Calu3 (cell line): ENCODE data around the gene PLEKHN1. TPM values are rescaled to one million over a fixed set of nuclear protein-coding genes. Genes with fewer than 3 reads are reported as not detected.
A peak's percentile ranks its signal among the peaks of the same experiment; 100 is the strongest.

Experiments
- Bru-seq: library from RNA; stranded (reverse); fragments of 400-500 nt; gene quantifications from one replicate; lab custom pipeline; 2021; lab: Mats Ljungman, UMichigan
- BruChase-seq, 2 experiments: library from RNA; stranded (reverse); fragments of 400-500 nt; gene quantifications; one replicate each; lab custom pipeline; 2021; lab: Mats Ljungman, UMichigan
- BruUV-seq: library from RNA; stranded (reverse); fragments of 400-500 nt; replicated peaks from 2 replicates; lab custom pipeline; 2021; lab: Mats Ljungman, UMichigan
- CTCF ChIA-PET: fragments of 300-600 bp; sonication (Branson Sonifier 250); formaldehyde crosslinking; loops from one replicate; lab custom pipeline; 2022; ENCODE audit warnings: antibody characterized with exemption; lab: Charles Lee
- DNase-seq: peaks from one replicate; pipeline ENCODE4 v3.0.0; 2022
- H3K27ac Mint-ChIP-seq: one replicate; pipeline ENCODE4 v1.8.0; 2022; ENCODE audit warnings: mixed read lengths; ENCODE audit not compliant: unreplicated experiment
- H3K27me3 Mint-ChIP-seq: one replicate; pipeline ENCODE4 v1.8.0; 2022; ENCODE audit warnings: mixed read lengths; ENCODE audit not compliant: unreplicated experiment
- H3K36me3 Mint-ChIP-seq: one replicate; pipeline ENCODE4 v1.8.0; 2022; ENCODE audit warnings: mild to moderate bottlenecking, moderate library complexity, mixed read lengths; ENCODE audit not compliant: insufficient read depth, unreplicated experiment
- H3K4me1 Mint-ChIP-seq: one replicate; pipeline ENCODE4 v1.8.0; 2022; ENCODE audit warnings: mild to moderate bottlenecking, low read depth, mixed read lengths; ENCODE audit not compliant: unreplicated experiment
- H3K4me3 Mint-ChIP-seq: one replicate; pipeline ENCODE4 v1.8.0; 2022; ENCODE audit warnings: mild to moderate bottlenecking, low read depth, moderate library complexity, mixed read lengths; ENCODE audit not compliant: unreplicated experiment
- H3K9me3 Mint-ChIP-seq: one replicate; pipeline ENCODE4 v1.8.0; 2022; ENCODE audit warnings: low read depth, mixed read lengths; ENCODE audit not compliant: unreplicated experiment
- intact Hi-C: fragments of 100-400 bp; cut with micrococcal nuclease; formaldehyde crosslinking; loops from one replicate; pipeline ENCODE4 v1.10.0; 2022; ENCODE audit not compliant: unreplicated experiment
- long read RNA-seq: library from polyadenylated mRNA; stranded (forward); transcript quantifications from one replicate; pipeline ENCODE4 v2.0.0, GENCODE V29; 2022
- total RNA-seq: library from RNA; stranded (reverse); gene quantifications from 2 replicates; pipeline ENCODE4 v1.2.3, GENCODE V29; 2022
- TF ChIP-seq, protein P1 (sequence below): fragments of 200-600 bp; IDR thresholded peaks from one replicate; pipeline ENCODE4 v1.8.0; 2022; ENCODE audit warnings: antibody characterized with exemption; ENCODE audit not compliant: unreplicated experiment

Gene PLEKHN1, protein sequence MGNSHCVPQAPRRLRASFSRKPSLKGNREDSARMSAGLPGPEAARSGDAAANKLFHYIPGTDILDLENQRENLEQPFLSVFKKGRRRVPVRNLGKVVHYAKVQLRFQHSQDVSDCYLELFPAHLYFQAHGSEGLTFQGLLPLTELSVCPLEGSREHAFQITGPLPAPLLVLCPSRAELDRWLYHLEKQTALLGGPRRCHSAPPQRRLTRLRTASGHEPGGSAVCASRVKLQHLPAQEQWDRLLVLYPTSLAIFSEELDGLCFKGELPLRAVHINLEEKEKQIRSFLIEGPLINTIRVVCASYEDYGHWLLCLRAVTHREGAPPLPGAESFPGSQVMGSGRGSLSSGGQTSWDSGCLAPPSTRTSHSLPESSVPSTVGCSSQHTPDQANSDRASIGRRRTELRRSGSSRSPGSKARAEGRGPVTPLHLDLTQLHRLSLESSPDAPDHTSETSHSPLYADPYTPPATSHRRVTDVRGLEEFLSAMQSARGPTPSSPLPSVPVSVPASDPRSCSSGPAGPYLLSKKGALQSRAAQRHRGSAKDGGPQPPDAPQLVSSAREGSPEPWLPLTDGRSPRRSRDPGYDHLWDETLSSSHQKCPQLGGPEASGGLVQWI
- total RNA-seq: 11.9 and 16.2 TPM in 2 replicates
- Bru-seq, nascent RNA: percentile 41 among the genes with signal in this experiment
- BruChase-seq, experiment 1, labeled RNA remaining after a 6-hour chase: percentile 43 among the genes with signal in this experiment
- percentile 44 among the genes with signal in this experiment for BruChase-seq, experiment 2, labeled RNA remaining after a 2-hour chase
- long read RNA-seq, partial matches to known transcripts: 0 of 9 reads
- long read RNA-seq, other reads (novel, unspliced or antisense): 8 of 9 reads

DNA sequence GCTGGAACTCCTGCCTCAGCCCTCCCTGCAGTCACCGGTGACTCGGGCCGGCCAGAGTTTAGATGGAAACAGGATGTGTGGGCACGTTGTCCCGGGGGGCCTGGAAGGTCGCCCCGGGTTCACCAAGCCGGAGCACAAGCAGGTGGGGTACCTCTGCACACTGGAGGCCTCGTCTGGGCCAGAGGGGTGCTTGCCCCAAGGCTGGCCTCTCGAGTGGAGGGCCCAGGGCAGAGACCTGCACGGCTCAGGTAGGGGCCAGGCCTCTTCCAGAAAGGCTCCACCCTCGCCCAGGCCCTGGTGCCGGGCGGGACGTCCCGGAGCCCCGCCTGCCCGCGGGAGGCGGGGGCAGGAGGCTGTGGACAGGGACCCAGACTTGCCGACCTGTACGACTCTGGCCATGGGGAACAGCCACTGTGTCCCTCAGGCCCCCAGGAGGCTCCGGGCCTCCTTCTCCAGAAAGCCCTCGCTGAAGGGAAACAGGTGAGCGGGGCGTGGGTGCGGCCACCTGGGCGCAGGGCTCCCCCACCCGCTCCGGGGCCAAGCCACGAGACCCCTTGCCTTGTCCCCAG lies at the start of gene PLEKHN1:
TSS of gene PLEKHN1 (plus strand) at position 348 of the 569 bp plus-strand sequence. CDS start at position 398, 50 bp downstream.
- no peaks in the 10 kb centered on the region for H3K27me3 Mint-ChIP-seq
- TF ChIP-seq, protein P1, sequence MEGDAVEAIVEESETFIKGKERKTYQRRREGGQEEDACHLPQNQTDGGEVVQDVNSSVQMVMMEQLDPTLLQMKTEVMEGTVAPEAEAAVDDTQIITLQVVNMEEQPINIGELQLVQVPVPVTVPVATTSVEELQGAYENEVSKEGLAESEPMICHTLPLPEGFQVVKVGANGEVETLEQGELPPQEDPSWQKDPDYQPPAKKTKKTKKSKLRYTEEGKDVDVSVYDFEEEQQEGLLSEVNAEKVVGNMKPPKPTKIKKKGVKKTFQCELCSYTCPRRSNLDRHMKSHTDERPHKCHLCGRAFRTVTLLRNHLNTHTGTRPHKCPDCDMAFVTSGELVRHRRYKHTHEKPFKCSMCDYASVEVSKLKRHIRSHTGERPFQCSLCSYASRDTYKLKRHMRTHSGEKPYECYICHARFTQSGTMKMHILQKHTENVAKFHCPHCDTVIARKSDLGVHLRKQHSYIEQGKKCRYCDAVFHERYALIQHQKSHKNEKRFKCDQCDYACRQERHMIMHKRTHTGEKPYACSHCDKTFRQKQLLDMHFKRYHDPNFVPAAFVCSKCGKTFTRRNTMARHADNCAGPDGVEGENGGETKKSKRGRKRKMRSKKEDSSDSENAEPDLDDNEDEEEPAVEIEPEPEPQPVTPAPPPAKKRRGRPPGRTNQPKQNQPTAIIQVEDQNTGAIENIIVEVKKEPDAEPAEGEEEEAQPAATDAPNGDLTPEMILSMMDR: no peak
- H3K36me3 Mint-ChIP-seq: peaks cover 14% of the 10 kb centered on the region
- no TSS peak for BruUV-seq
- DNase-seq: peak; percentile 72
- intact Hi-C loops: no loop called here
- no peaks in the 10 kb centered on the region for H3K4me1 Mint-ChIP-seq
- no peaks in the 10 kb centered on the region for H3K9me3 Mint-ChIP-seq
- H3K4me3 Mint-ChIP-seq: peak within 1 kb of the TSS; percentile 69
- no peak within 1 kb of the TSS for H3K27ac Mint-ChIP-seq
- CTCF ChIA-PET: interaction anchor here (0.5 to 1.1 kb wide), 2 partner anchors 10 to 103 kb away, joined by 6 read pairs; no protein-coding TSS in a partner anchor

DNA sequence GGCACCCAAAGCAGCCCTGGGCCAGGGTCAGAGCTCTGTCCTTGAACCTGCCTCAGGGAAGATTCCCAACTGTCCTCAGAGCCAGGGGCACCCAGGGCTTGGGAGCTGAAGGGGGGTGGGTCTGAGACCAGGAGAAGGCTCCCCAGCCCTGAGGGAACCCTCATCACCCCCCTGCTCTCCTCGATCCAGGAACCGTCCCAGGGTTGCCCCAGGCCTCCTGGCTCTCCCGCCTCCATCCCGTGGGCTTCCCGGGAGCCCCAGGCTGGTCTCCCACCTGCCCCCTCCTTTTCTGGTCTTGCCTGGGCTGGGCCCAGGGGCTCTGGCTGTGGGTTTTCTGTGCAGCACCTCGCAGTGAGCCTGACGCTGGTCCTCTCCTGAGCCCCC lies 49.2 kb upstream of the PLEKHN1 start:
- peaks cover 25% of the 10 kb centered on the region for H3K4me1 Mint-ChIP-seq
- peaks cover 95% of the 10 kb centered on the region for H3K27me3 Mint-ChIP-seq
- no TSS peak for BruUV-seq
- TF ChIP-seq, protein P1: no peak
- no peaks in the 10 kb centered on the region for H3K9me3 Mint-ChIP-seq
- H3K27ac Mint-ChIP-seq: no peak overlapping the region
- H3K4me3 Mint-ChIP-seq: no peak overlapping the region
- no peak for DNase-seq
- intact Hi-C loops: no loop called here
- CTCF ChIA-PET: interaction anchor here (0.6 to 2.0 kb wide), 2 partner anchors 17 to 220 kb away, joined by 3 to 5 read pairs; no protein-coding TSS in a partner anchor
- no peaks in the 10 kb centered on the region for H3K36me3 Mint-ChIP-seq

DNA sequence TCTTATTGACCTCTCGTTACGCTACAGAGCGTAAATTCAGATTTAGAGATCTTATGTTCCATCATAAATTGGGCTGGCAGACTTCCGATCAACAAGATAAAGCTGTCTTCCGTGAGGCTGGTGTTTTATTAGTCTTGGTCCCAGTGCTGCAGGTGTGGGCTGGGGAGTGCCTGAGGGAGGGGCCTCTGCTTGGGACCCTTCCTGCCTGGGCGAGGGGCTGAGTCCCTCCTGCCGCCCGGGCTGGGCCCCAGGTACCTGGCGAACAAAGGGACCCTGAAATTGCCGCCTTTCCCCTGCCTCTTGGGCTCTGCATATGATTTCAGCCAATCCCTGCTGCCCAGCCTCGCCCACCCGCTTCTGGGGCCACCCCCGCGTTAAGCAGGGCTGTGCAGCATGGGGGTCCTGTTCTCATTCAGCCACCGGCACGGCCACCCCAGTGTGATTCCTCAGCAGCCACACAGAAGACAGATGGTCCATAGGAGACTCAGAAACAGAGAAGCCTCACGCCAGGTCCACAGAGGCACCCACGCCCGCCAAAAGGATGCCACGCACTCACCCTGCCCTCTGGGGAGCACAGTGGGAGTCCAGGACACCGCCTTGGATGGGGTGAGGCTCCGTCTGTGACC lies 48.7 kb upstream of the PLEKHN1 start:
- H3K4me1 Mint-ChIP-seq: peaks cover 20% of the 10 kb centered on the region
- no peak for DNase-seq
- H3K27me3 Mint-ChIP-seq: peaks cover 94% of the 10 kb centered on the region
- intact Hi-C loops: no loop called here
- BruUV-seq: no TSS peak
- no peak overlapping the region for H3K27ac Mint-ChIP-seq
- H3K4me3 Mint-ChIP-seq: no peak overlapping the region
- no peaks in the 10 kb centered on the region for H3K9me3 Mint-ChIP-seq
- H3K36me3 Mint-ChIP-seq: no peaks in the 10 kb centered on the region
- CTCF ChIA-PET: interaction anchor here (2.0 kb wide), 1 partner anchor 16 kb away, joined by 5 read pairs; no protein-coding TSS in a partner anchor
- TF ChIP-seq, protein P1: no peak

DNA sequence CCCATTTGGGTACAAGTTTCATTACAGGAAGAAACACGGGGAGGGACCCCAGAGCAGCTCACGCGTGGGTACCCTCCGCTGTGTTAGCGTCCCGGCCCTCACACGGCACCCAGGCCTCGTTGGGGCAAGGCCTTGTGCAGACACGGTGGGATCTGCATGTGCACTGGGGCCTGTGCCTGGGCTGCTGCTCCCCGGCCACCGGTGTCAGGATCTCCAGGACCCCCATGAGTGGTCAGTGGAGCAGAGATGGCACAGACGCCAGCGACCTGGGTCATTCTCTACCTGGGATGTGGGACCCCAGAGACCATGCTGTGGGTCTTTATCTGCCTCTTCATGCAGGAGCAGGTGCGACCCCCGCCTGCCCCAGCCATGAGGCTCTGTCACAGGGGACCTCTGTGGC lies 47.9 kb upstream of the PLEKHN1 start:
- Mint-ChIP-seq H3K4me1 (peaks cover 16% of the 10 kb centered on the region), H3K27ac (no peak overlapping the region), H3K36me3 (no peaks in the 10 kb centered on the region), H3K27me3 (peaks cover 86% of the 10 kb centered on the region), H3K4me3 (no peak overlapping the region), H3K9me3 (no peaks in the 10 kb centered on the region)
- CTCF ChIA-PET: no interaction called here
- no TSS peak for BruUV-seq
- TF ChIP-seq, protein P1: no peak
- intact Hi-C loops: no loop called here
- no peak for DNase-seq
